ENCODE measurements around the gene ADD3. TPM values are rescaled to one million over a fixed set of nuclear protein-coding genes. Genes with fewer than 3 reads are reported as not detected.

ADD3 gene
- total RNA-seq, 1 donor from 2014 or later, result 94.6 TPM

DNA sequence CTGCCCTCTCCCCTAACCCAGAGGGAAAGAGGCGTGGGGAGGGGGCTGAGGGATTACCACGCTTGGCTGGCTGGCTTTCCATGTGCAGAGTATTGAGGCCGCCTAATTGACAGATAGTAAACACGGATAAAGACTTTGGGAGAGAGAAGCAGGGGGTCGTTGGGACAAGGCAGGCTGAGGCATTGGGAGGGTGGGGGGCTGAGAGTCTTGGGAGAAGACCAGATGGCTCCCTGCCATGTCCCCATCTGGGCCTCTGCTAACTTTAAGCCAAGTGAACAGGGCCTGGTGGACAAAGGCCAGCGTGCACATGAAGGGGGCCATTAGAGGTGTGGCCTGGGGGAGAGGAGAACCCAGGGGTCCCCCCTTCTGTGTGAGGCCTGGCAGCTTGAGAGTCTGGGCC, 144.2 kb downstream of the ADD3 start:
- Histone ChIP-seq H3K4me3 (no peak overlapping the region), H3K9me3 (no peaks in the 10 kb centered on the region), H3K27me3 (ENCODE audit: low read depth) (peaks cover 13% of the 10 kb centered on the region), H3K36me3 (no peaks in the 10 kb centered on the region), H3K4me1 (peaks cover 5% of the 10 kb centered on the region), H3K27ac (no peak overlapping the region)
- no peak for DNase-seq
- intact Hi-C loops (cut with DNase I), result no loop called here
- peak in 1 of 2 donors; percentile 9 for ATAC-seq
- TF ChIP-seq CTCF (IDR thresholded peaks at IDR 0.05), result no peak

GRCh38 chr10:110153396-110153795, 145.6 kb downstream of the ADD3 start:
- Histone ChIP-seq H3K27ac (no peak overlapping the region), H3K4me3 (no peak overlapping the region), H3K36me3 (no peaks in the 10 kb centered on the region), H3K4me1 (peaks cover 5% of the 10 kb centered on the region), H3K9me3 (no peaks in the 10 kb centered on the region), H3K27me3 (ENCODE audit: low read depth) (peaks cover 8% of the 10 kb centered on the region)
- intact Hi-C loops (cut with DNase I), result no loop called here
- DNase-seq, result no peak
- TF ChIP-seq CTCF (IDR thresholded peaks at IDR 0.05), result no peak
- ATAC-seq, result no peak

- Histone ChIP-seq H3K4me3 (no peak overlapping the region), H3K4me1 (peaks cover 5% of the 10 kb centered on the region), H3K9me3 (no peaks in the 10 kb centered on the region), H3K36me3 (no peaks in the 10 kb centered on the region), H3K27me3 (ENCODE audit: low read depth) (peaks cover 8% of the 10 kb centered on the region), H3K27ac (no peak overlapping the region)
- no peak for TF ChIP-seq CTCF (IDR thresholded peaks at IDR 0.05)
- DNase-seq, result no peak
- no peak for ATAC-seq
- intact Hi-C loops (cut with DNase I), result no loop called here
Measured at GRCh38 chr10:110156046-110156445, 148.3 kb downstream of the ADD3 start.

DNA sequence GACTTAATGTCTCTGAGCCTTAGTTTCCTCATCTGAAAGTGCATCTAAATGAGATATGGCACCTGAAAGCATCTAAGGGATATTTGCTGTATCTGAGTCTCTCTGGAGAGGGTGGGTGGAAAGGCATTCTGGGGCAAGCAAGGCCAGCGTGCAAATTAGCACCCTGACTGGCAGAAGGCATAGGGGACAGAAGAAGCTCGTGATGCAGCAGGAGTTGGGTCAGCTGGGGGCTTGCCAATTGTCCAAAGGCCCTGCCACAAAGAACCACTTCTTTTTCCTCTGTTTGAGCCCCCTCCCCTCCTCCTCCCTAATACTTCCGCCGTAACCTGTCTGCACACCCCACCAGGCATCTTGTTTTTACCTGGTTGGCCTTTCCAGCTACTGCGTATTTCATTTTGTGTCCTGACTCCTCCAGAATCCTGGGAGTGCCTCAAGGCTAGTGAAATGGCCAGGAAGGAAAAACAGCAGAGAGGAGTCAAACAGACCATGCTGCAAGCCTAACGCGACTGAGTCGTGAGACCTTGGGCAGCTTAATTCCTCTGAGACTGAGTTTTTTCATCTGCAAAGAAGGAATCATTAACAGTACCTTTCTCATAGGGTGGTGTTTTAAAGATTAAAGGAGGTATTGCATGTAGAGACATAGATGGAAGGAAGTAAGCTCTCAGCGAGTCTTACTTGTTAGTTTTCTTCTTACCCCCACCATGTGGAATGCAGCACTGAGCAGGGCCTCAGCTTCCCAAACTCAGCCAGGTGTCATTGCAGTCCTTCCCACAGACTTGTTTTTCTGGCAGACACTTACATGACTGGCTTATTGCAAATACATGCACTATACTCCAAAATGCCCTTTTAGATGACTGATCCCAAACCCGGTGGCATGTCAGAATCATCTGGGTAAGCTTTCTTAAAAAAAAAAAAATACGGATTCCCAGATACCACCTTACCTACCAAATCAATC, 150.5 kb downstream of the ADD3 start:
- no peak overlapping the region for H3K27ac ChIP-seq
- no peaks in the 10 kb centered on the region for H3K9me3 ChIP-seq
- H3K4me1 ChIP-seq, result no peaks in the 10 kb centered on the region
- DNase-seq, result no peak
- ATAC-seq, result no peak
- no peaks in the 10 kb centered on the region for H3K36me3 ChIP-seq
- no peak for TF ChIP-seq CTCF (IDR thresholded peaks at IDR 0.05)
- intact Hi-C loops (cut with DNase I), result no loop called here
- H3K27me3 ChIP-seq (ENCODE audit: low read depth), result peaks cover 4% of the 10 kb centered on the region
- no peak overlapping the region for H3K4me3 ChIP-seq

GRCh38 chr10:110160081-110160480, 152.3 kb downstream of the ADD3 start:
- ATAC-seq (no peak), DNase-seq (no peak)
- no peak overlapping the region for H3K4me3 ChIP-seq
- H3K9me3 ChIP-seq, result no peaks in the 10 kb centered on the region
- no peaks in the 10 kb centered on the region for H3K36me3 ChIP-seq
- intact Hi-C loops (cut with DNase I), result no loop called here
- no peaks in the 10 kb centered on the region for H3K27me3 ChIP-seq (ENCODE audit: low read depth)
- H3K4me1 ChIP-seq, result no peaks in the 10 kb centered on the region
- no peak for TF ChIP-seq CTCF (IDR thresholded peaks at IDR 0.05)
- H3K27ac ChIP-seq, result no peak overlapping the region

All from lower lobe of right lung (tissue), 2 donors.